Measurements from ENCODE around the gene OR8B4.
"Not testable (repeated sequence)": the region's sequence is repeated elsewhere in the genome, so short reads cannot be mapped to it uniquely, and the experiment has no call there.

OR8B4 gene

GRCh38 chr11:124424384-124424921 lies at the start of gene OR8B4:
Gene OR8B4, minus strand, starts transcription at chr11:124424871. Its CDS starts 0 bp downstream, at chr11:124424871.
- DNase-seq (ENCODE audit: low read depth in 2 of 2, low spot score in 1 of 2) = no peak

- DNase-seq (ENCODE audit: low read depth in 2 of 2, low spot score in 1 of 2) = no peak
Observed at GRCh38 chr11:124474079-124474478, 49.4 kb upstream of the OR8B4 start.

- DNase-seq (ENCODE audit: low read depth in 2 of 2, low spot score in 1 of 2) = no peak
Observed at GRCh38 chr11:124473476-124473875, 48.8 kb upstream of the OR8B4 start.

- no peak for DNase-seq (ENCODE audit: low read depth in 2 of 2, low spot score in 1 of 2)
Observed at GRCh38 chr11:124470561-124471227, 46.0 kb upstream of the OR8B4 start.

DNA sequence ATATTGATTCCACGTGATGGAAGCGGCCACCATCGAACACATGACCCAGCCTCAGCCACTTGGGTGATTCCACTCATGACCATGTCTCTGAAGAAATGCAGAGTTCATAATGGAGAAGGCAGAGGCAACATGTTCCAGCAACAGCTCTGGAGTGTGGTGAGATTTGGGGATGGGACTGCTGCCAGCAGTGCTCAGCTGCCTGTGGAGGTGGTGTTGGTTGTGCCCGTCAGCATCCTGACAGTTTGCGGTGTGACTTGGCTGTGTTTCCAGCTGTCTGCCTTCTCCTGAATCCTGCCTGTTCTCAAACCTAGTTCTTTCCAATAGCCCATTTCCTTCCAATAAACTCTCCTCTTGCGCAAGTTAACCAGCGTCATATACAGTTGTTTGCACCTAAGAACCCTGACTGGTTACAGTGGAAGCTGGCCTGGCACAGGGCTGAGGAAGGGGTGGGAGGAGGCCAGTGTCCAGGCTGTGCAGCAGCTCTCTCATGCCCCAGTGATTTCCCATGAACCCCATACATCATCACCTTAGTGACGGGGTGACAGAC lies 42.8 kb upstream of the OR8B4 start:
- no peak for DNase-seq (ENCODE audit: low read depth in 2 of 2, low spot score in 1 of 2)

- DNase-seq (ENCODE audit: low read depth in 2 of 2, low spot score in 1 of 2) = no peak
Observed at GRCh38 chr11:124465368-124465767, 40.7 kb upstream of the OR8B4 start.

DNA sequence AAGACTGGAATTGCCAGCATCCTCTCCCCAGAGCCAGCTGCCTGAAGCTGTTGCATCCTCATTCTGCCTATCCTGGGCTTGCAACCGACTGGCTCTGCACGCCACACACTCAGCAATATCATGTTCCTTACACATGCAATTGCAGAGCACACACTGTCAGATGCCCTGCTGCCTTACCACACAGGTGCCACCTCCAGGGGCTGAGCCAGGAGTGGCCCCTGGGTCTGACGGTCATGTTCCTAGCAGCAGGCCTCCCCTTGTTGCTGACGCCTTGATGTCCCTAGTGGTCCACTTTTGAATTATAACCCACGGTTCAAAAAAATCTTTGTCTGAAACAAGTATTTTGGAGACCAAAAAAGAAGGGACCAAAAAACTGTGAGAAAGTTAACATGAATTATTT lies 39.3 kb upstream of the OR8B4 start:
- DNase-seq (ENCODE audit: low read depth in 2 of 2, low spot score in 1 of 2) = no peak

- no peak for DNase-seq (ENCODE audit: low read depth in 2 of 2, low spot score in 1 of 2)
Observed at GRCh38 chr11:124463324-124463723, 38.7 kb upstream of the OR8B4 start.

- DNase-seq (ENCODE audit: low read depth in 2 of 2, low spot score in 1 of 2) = no peak
Observed at GRCh38 chr11:124460459-124460858, 35.8 kb upstream of the OR8B4 start.

GRCh38 chr11:124459379-124459778 lies 34.7 kb upstream of the OR8B4 start:
- DNase-seq (ENCODE audit: low read depth in 2 of 2, low spot score in 1 of 2) = not testable (repeated sequence)

DNA sequence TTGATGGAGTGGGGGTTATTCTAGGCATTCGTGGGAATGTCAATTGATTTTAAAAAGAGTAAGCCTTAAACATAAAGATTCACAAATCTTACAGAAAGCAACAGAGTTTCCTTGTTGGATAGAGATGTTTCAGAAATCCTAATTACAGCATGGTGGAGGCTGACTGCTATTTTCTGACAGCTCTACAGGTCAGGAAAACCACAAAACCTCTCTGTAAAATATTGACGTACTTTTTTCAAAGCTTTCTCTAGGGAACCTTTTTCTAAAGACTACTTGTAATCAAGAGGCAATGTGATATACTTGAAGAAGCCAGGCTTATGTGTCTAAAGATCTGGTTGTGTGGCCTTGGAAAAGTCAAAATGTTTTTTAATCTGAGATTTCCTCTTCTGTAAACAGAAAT lies 29.9 kb upstream of the OR8B4 start:
- no peak for DNase-seq (ENCODE audit: low read depth in 2 of 2, low spot score in 1 of 2)

DNA sequence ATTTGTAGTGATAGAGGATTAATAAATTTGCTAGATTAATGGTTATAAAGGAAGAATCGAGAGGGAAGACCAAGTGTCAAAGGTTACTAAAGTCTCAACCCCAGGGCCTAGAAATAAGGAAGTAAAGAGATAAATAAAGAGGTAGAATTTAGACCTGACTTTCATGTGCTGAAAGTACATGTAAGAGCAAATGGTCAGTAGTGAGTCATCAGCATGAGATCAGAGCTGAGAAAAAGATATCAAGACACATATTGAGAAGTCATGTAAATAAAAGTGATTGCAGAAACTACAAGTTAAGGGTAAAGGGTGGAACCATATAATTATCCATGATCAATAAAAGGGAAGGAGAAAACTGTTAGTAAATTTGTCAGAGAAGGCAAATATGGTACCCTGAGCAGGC lies 22.2 kb upstream of the OR8B4 start:
- no peak for DNase-seq (ENCODE audit: low read depth in 2 of 2, low spot score in 1 of 2)

DNA sequence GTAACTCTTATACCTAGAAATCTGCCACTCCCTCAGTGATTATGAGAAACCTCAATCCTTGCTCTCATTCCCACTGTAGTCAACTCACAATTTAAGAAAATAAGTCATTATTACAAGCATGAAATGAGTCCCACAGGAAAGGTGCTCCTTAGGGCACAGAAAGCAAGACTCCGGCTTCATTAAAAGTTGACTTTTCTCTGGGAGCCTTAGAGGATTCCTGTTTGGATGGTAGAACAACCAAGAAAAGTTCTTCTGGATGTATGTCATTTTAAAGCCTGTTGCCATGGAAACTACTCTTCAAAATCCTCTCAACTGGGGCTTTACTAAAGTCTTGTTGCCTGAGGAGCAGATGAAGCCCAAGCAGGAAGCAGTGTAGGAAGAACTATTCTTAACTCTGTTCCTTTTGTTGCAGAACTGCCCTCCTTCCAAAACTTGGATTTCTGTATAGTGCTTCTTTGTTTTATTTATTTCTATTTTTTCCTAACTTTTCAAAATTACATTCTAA lies 21.0 kb upstream of the OR8B4 start, which contains the start of gene OR8B8:
Gene OR8B8 (minus strand): TSS at position 51 of the 505 bp plus-strand sequence. CDS start 4,611 bp downstream, outside the sequence.
- no peak for DNase-seq (ENCODE audit: low read depth in 2 of 2, low spot score in 1 of 2)

GRCh38 chr11:124442847-124443246 lies 18.2 kb upstream of the OR8B4 start:
- DNase-seq (ENCODE audit: low read depth in 2 of 2, low spot score in 1 of 2) = no peak

GRCh38 chr11:124442442-124442841 lies 17.8 kb upstream of the OR8B4 start:
- no peak for DNase-seq (ENCODE audit: low read depth in 2 of 2, low spot score in 1 of 2)

DNA sequence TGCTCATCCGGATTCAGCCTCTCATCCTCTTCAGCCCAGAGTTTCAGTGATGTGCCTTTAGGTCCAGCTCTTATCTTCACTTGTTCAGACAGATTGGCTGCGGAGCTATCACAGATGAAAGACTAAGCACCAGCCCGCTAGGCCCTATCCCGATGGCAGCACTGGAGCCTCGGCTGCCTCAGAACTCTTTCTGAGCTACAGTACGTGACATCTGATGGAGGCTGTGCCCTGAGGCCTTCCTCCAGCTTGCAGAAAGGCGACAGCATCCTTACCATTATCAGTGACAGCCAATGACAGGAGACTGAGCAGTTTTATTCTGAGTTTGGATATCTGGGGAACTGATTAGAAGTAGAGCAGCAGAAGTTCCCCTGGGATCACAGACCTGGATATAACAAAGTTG lies 16.8 kb upstream of the OR8B4 start:
- DNase-seq (ENCODE audit: low read depth in 2 of 2, low spot score in 1 of 2) = no peak

DNA sequence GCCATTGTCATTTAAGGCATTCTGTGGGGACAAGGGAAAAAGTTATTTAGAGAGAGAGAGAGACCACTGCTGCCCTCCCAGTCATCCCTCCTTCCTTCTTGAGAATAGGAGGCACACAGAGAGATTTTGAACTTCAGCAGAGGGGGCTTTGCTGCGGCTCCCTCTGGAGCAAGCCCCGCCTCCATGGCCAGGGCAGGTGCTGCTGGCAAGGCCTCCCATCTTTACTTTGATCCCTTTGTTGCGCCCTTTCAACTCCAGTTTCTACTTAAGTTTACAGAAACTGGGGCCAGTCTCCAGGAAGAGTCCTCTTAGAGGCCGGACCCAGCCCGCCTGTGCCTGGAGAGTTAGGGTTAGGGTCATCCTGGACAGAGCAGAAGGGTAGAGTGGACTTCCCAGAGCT lies 16.4 kb upstream of the OR8B4 start:
- DNase-seq (ENCODE audit: low read depth in 2 of 2, low spot score in 1 of 2) = no peak

DNA sequence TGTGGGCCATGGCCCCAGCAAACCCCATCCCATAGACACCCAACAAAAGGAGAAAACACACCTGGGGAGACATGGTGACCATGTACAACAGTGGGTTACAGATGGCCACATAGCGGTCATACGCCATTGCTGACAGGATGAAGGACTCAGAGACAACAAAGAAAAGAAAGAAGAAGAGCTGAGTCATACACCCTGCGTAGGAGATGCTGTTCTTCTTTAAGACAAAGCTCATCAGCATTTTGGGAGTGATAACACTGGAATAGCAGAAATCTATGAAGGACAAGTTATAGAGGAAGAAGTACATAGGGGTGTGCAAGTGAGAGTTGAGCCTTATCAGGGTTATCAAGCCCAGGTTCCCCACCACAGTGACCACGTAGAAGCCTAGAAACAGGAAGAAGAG lies 15.9 kb upstream of the OR8B4 start:
- DNase-seq (ENCODE audit: low read depth in 2 of 2, low spot score in 1 of 2) = no peak

GRCh38 chr11:124434699-124435098 lies 10.0 kb upstream of the OR8B4 start:
- DNase-seq (ENCODE audit: low read depth in 2 of 2, low spot score in 1 of 2) = no peak

GRCh38 chr11:124429599-124429998 lies 4.9 kb upstream of the OR8B4 start:
- no peak for DNase-seq (ENCODE audit: low read depth in 2 of 2, low spot score in 1 of 2)

DNA sequence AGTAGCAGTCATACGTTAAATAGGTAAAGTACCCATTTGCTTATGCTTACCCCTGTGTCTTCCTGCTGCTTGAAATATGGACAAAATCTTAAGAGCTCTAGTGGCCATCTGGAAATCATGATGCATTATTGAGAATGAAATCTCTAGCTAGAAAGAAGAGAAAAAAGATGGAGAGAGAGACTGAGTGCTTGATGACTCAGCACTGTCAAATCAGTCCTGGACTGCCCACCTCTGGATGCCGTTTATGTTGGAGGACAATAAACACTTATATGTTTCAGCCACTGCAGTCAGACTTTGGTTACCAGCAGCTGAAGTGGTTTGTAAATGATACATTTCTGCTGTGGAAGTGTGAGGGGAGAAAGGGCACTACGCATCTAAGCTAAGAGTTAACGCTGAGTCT lies 3.6 kb downstream of the OR8B4 start:
- DNase-seq (ENCODE audit: low read depth in 2 of 2, low spot score in 1 of 2) = no peak

DNA sequence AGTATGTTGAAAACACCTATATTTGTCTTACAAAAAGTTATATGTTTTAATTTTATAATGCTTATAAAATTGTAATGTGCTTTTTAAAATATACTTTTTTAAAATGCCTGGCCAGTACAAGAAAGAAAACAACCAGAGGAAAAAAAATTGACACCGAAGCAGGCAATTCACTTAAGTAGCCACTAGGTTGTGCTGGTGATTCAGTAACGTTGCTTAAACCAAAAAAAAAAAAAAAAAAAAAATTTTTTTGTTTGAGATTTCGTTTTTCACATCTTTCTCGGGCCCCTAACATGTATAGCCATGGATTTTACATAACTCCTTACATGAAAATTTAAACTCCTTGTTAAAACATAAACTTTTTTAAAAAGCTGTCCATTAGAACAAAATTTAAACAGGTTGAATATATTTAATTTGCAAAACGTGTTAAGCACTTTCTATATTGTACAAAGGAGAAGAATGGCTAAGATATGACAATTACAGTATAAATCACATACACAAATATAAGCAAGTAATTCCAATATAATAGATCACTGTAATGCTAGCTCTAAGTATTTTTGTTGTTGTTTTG lies 9.2 kb downstream of the OR8B4 start:
- DNase-seq (ENCODE audit: low read depth in 2 of 2, low spot score in 1 of 2) = no peak

Data from stimulated activated CD8-positive, alpha-beta memory T cell treated with anti-CD3 and anti-CD28 coated beads, Interleukin-4, amount 100 ng/mL, for 4 hours (primary cell).